OCI-LY1 (cell line): ENCODE results near the gene PTH1R.

Experiments
- H2AFZ ChIP-seq: fragments of 200-600 bp; sonication (generic), shearing (Covaris generic); 2 replicates; pipeline ENCODE4 v1.6.0; 2014; ENCODE audit warnings: antibody characterized with exemption, mild to moderate bottlenecking, low read length
- H3F3A ChIP-seq: fragments of 200-600 bp; sonication (generic), shearing (Covaris generic); 2 replicates; pipeline ENCODE4 v1.6.0; 2014; ENCODE audit warnings: mild to moderate bottlenecking, antibody characterized with exemption, low read length, moderate library complexity; ENCODE audit not compliant: insufficient read depth
- H3K27ac ChIP-seq: fragments of 200-600 bp; sonication (generic); 2 replicates; pipeline ENCODE4 v1.5.1; 2014; ENCODE audit warnings: low read length, mixed run types, mild to moderate bottlenecking, low read depth; ENCODE audit not compliant: poor library complexity, severe bottlenecking
- H3K27me3 ChIP-seq: fragments of 200-600 bp; sonication (generic); 2 replicates; pipeline ENCODE4 v1.6.0; 2014; ENCODE audit warnings: antibody characterized with exemption, mild to moderate bottlenecking, low read length, moderate library complexity; ENCODE audit not compliant: insufficient read depth
- H3K36me3 ChIP-seq: fragments of 200-600 bp; sonication (generic); 2 replicates; pipeline ENCODE4 v1.6.1; 2014; ENCODE audit warnings: mild to moderate bottlenecking, antibody characterized with exemption, low read length, moderate library complexity, mixed read lengths; ENCODE audit not compliant: insufficient read depth
- H3K4me1 ChIP-seq: fragments of 200-600 bp; sonication (generic); 2 replicates; pipeline ENCODE4 v1.5.1; 2014; ENCODE audit warnings: mild to moderate bottlenecking, low read length, moderate library complexity; ENCODE audit not compliant: insufficient read depth, severe bottlenecking
- H3K4me2 ChIP-seq: fragments of 200-600 bp; sonication (generic), shearing (Covaris generic); 2 replicates; pipeline ENCODE4 v1.6.1; 2014; ENCODE audit warnings: low read length
- H3K4me3 ChIP-seq: fragments of 200-600 bp; sonication (generic); 2 replicates; pipeline ENCODE4 v1.5.1; 2014; ENCODE audit warnings: low read length, low read depth, mild to moderate bottlenecking, mixed read lengths; ENCODE audit not compliant: poor library complexity, severe bottlenecking
- H3K79me2 ChIP-seq: fragments of 200-600 bp; shearing (Covaris generic); 2 replicates; pipeline ENCODE4 v1.6.1; 2016; ENCODE audit warnings: mixed run types, low read length, mixed read lengths; ENCODE audit not compliant: insufficient read depth
- H3K9ac ChIP-seq: fragments of 200-600 bp; sonication (generic), shearing (Covaris generic); 2 replicates; pipeline ENCODE4 v1.6.1; 2014; ENCODE audit warnings: mild to moderate bottlenecking, low read length, mixed read lengths
- H3K9me2 ChIP-seq: fragments of 200-600 bp; sonication (generic), shearing (Covaris generic); 2 replicates; pipeline ENCODE4 v1.6.1; 2014; ENCODE audit warnings: low read depth, mild to moderate bottlenecking, low read length, mixed read lengths
- H3K9me3 ChIP-seq: fragments of 200-600 bp; shearing (Covaris generic); 2 replicates; pipeline ENCODE4 v1.6.1; 2014; ENCODE audit warnings: low read length, mixed read lengths
- H4K20me1 ChIP-seq: fragments of 200-600 bp; sonication (generic), shearing (Covaris generic); 2 replicates; pipeline ENCODE4 v1.6.0; 2016; ENCODE audit warnings: mild to moderate bottlenecking, low read length; ENCODE audit not compliant: insufficient read depth
- EZH2 ChIP-seq: fragments of 200-600 bp; sonication (generic), shearing (Covaris generic); IDR thresholded peaks from 2 replicates; pipeline ENCODE4 v1.8.0; 2017; ENCODE audit warnings: borderline replicate concordance, mixed run types, mild to moderate bottlenecking, antibody characterized with exemption, low read length, moderate library complexity, mixed read lengths
- TF ChIP-seq, protein P1 (sequence below): fragments of 200-600 bp; sonication (generic), shearing (Covaris generic); IDR thresholded peaks from 2 replicates; pipeline ENCODE4 v1.5.1; 2017; ENCODE audit warnings: mild to moderate bottlenecking, antibody characterized with exemption, low read length, moderate library complexity, mixed read lengths

The PTH1R gene

DNA sequence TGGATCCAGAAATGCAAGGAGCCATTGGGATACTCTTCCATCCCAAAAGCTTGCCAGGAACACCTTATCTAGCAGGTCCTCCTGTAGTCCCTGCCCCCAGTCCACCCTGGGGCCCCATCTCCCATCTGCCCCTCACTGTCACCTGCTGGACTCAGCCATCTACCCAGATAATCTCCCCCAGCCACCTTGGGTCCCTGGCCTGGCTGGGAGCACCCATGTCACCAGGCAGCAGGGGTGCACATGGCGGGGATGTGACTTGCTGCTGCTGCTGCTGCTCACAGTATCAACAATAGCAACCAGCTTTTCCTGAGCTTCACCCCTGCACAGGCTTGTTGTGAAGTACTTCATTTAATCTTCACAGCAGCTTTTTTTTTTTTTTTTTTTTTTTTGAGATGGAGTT is 12.6 kb downstream of the PTH1R start:
- Histone ChIP-seq H3F3A (no peaks in the 10 kb centered on the region), H3K4me2 (no peak overlapping the region), H3K9me3 (no peaks in the 10 kb centered on the region), H3K27me3 (peaks cover 2% of the 10 kb centered on the region; the same call in 1 of the 2 replicates), H3K36me3 (no peaks in the 10 kb centered on the region), H3K9me2 (no peaks in the 10 kb centered on the region), H3K27ac (no peak overlapping the region), H3K4me1 (no peaks in the 10 kb centered on the region), H3K9ac (no peak overlapping the region), H4K20me1 (no peaks in the 10 kb centered on the region), H2AFZ (no peak overlapping the region), H3K79me2 (no peaks in the 10 kb centered on the region), H3K4me3 (no peak overlapping the region)
- TF ChIP-seq EZH2: no peak
- TF ChIP-seq, protein P1, sequence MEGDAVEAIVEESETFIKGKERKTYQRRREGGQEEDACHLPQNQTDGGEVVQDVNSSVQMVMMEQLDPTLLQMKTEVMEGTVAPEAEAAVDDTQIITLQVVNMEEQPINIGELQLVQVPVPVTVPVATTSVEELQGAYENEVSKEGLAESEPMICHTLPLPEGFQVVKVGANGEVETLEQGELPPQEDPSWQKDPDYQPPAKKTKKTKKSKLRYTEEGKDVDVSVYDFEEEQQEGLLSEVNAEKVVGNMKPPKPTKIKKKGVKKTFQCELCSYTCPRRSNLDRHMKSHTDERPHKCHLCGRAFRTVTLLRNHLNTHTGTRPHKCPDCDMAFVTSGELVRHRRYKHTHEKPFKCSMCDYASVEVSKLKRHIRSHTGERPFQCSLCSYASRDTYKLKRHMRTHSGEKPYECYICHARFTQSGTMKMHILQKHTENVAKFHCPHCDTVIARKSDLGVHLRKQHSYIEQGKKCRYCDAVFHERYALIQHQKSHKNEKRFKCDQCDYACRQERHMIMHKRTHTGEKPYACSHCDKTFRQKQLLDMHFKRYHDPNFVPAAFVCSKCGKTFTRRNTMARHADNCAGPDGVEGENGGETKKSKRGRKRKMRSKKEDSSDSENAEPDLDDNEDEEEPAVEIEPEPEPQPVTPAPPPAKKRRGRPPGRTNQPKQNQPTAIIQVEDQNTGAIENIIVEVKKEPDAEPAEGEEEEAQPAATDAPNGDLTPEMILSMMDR: no peak

DNA sequence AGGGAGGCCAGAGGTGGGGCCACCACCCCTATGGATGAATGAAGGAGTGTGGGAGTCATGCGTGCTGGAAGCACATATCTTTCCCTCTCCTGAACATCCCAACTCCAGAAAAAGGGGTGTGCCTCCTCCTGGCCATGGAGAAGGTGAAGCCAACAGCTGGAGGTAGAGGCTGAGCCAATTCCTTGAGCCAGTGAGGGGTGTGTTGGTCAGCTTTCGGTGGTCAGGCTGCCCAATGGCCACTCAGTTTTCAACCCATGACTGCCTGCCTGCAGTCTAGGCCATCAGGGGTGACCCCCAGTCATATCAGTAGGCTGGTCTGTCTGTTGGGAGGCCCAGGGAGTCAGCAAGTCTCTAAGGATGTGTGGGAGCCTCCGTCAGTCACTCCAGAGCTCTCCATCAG is 13.6 kb downstream of the PTH1R start:
- no peaks in the 10 kb centered on the region for H3K36me3 ChIP-seq
- no peaks in the 10 kb centered on the region for H3K9me3 ChIP-seq
- H3K27ac ChIP-seq: no peak overlapping the region
- H2AFZ ChIP-seq: no peak overlapping the region
- H3K4me3 ChIP-seq: no peak overlapping the region
- no peak overlapping the region for H3K4me2 ChIP-seq
- no peaks in the 10 kb centered on the region for H3K9me2 ChIP-seq
- no peaks in the 10 kb centered on the region for H3K4me1 ChIP-seq
- no peaks in the 10 kb centered on the region for H3F3A ChIP-seq
- H3K9ac ChIP-seq: no peak overlapping the region
- peaks cover 2% of the 10 kb centered on the region; the same call in 1 of the 2 replicates for H3K27me3 ChIP-seq
- H4K20me1 ChIP-seq: no peaks in the 10 kb centered on the region
- no peaks in the 10 kb centered on the region for H3K79me2 ChIP-seq
- TF ChIP-seq EZH2: no peak
- TF ChIP-seq, protein P1: no peak

DNA sequence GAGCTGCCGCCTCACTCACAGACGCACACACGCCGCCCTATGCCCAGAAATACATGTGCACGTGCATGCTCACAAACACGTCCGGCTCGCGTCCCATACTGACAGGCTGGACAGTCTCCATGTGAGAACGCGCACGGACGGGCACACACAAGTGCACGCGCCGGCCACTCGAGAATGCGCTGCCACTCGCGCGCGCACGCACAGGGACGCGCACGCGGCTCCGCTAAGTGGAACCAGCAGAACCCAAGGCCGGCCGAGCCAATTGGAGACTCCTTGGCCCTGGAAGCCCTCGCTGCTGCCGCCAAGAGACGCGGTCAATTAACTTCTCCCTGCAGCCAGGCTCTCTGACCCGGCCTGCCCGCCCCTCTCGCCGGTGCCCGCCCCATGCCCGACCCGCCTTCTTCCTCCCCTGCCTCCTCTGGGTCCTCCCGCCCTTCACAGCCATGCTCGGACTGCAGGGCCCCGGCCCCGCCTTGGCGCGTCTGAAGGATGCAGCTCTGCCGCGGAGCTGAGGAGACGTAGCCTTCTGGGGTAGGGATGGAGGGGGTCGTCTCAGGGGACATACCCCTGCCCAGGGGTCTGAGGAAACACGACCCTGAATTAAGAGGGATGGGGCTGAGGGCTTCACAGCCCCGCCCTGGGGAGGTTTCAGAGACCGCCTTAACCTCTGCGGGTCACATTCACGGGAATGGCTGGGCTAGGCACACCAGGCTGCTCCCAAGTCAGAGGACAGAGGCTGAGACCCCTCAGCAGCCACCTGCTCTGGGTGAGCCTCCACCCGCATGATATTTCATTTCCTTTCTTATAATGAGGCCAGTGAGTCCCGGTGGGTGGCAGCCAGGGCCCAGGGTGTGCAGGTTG is 15.0 kb downstream of the PTH1R start:
- Histone ChIP-seq H3K36me3 (no peaks in the 10 kb centered on the region), H3K4me1 (no peaks in the 10 kb centered on the region), H2AFZ (no peak overlapping the region), H3F3A (no peaks in the 10 kb centered on the region), H3K9me3 (no peaks in the 10 kb centered on the region), H3K9ac (no peak overlapping the region), H4K20me1 (no peaks in the 10 kb centered on the region), H3K27ac (no peak overlapping the region), H3K27me3 (peaks cover 2% of the 10 kb centered on the region; the same call in 1 of the 2 replicates), H3K4me3 (peak overlapping the region; percentile 38), H3K9me2 (no peaks in the 10 kb centered on the region), H3K4me2 (peak overlapping the region; percentile 26; the same call in 1 of the 2 replicates), H3K79me2 (no peaks in the 10 kb centered on the region)
- TF ChIP-seq EZH2: no peak
- TF ChIP-seq, protein P1: no peak
